SK-N-DZ (cell line): ENCODE data around the gene CACNA2D4.

Experiments used
- DNase-seq: peaks from one replicate; pipeline ENCODE4 v3.0.0-alpha.2; 2015; ENCODE audit warnings: low spot score

Gene CACNA2D4

GRCh38 chr12:1804545-1805332 is 113.7 kb downstream of the CACNA2D4 start:
- peak; percentile 94 for DNase-seq

- DNase-seq: no peak
Measured at GRCh38 chr12:1803736-1804135, 114.7 kb downstream of the CACNA2D4 start.

- DNase-seq: no peak
Measured at GRCh38 chr12:1801303-1801975, 117.0 kb downstream of the CACNA2D4 start.

- peak; percentile 90 for DNase-seq
Measured at GRCh38 chr12:1800401-1801302, 117.8 kb downstream of the CACNA2D4 start.

- no peak for DNase-seq
Measured at GRCh38 chr12:1799882-1800400, 118.5 kb downstream of the CACNA2D4 start.

GRCh38 chr12:1799051-1799881 is 119.2 kb downstream of the CACNA2D4 start:
- DNase-seq: no peak

- DNase-seq: no peak
Measured at GRCh38 chr12:1798641-1799020, 119.8 kb downstream of the CACNA2D4 start.

GRCh38 chr12:1797991-1798640 is 120.3 kb downstream of the CACNA2D4 start:
- no peak for DNase-seq

GRCh38 chr12:1797011-1797901 is 121.2 kb downstream of the CACNA2D4 start:
- no peak for DNase-seq

GRCh38 chr12:1796515-1797010 is 121.9 kb downstream of the CACNA2D4 start:
- DNase-seq: no peak

GRCh38 chr12:1795785-1796514 is 122.5 kb downstream of the CACNA2D4 start:
- peak; percentile 81 for DNase-seq

- no peak for DNase-seq
Measured at GRCh38 chr12:1795221-1795784, 123.1 kb downstream of the CACNA2D4 start.

GRCh38 chr12:1794440-1795090 is 123.9 kb downstream of the CACNA2D4 start:
- no peak for DNase-seq

GRCh38 chr12:1793426-1794210 is 124.8 kb downstream of the CACNA2D4 start:
- DNase-seq: no peak

GRCh38 chr12:1792406-1792805 is 126.0 kb downstream of the CACNA2D4 start:
- DNase-seq: no peak

- peak; percentile 67 for DNase-seq
Measured at GRCh38 chr12:1791104-1791841, 127.2 kb downstream of the CACNA2D4 start.
